GM21717 (cell line): Measurements from ENCODE around the gene BCAS3.

ENCODE experiments used
- ATAC-seq: cut with Tn5 transposase; IDR thresholded peaks from one replicate; pipeline ENCODE4 v1.9.1; 2021; ENCODE audit warnings: mild to moderate bottlenecking, moderate library complexity; ENCODE audit not compliant: unreplicated experiment

Gene BCAS3

GRCh38 chr17:61053469-61053868, 375.8 kb downstream of the BCAS3 start:
- ATAC-seq = no peak

DNA sequence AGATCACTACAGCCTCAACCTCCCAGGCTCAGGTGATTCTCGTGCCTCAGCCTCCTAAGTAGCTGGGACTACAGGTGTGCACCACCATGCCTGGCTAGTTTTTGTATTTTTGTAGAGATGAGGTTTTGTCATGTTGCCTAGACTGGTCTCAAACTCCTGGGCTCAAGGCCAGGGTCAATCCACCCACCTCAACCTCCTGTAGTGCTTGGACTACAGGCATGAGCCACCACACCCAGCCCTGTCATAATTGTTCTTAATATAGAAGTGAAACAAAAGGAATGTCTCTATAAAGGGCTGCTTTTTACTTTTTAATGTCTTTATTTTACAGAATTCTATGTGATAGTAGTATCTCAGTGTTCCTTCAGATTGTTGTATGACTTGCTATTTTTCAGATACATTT, 376.8 kb downstream of the BCAS3 start:
- ATAC-seq = no peak

GRCh38 chr17:61057257-61057656, 379.6 kb downstream of the BCAS3 start:
- ATAC-seq = no peak

DNA sequence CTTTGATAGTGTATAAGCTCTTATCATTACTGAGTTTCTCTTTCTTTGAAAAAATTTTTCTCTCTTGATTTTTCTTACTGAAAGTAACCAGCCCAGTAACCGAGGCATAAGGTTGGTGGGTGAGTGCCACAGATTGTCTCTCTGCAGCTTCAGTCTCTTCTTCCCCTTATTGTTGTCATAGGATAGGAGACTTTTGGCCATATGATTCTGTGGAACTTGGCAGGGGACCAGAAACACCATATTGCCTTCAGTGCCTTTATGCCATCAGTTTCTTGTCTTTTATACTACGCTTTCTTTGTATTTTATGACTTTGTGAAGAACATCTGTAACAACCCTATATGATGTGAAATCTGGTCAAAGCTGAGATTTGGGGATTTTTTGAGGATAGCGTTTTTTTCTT, 380.4 kb downstream of the BCAS3 start:
- no peak for ATAC-seq

GRCh38 chr17:61063528-61063927, 385.9 kb downstream of the BCAS3 start:
- ATAC-seq = no peak

GRCh38 chr17:61064087-61064951, 386.7 kb downstream of the BCAS3 start:
- peak; percentile 69 for ATAC-seq

DNA sequence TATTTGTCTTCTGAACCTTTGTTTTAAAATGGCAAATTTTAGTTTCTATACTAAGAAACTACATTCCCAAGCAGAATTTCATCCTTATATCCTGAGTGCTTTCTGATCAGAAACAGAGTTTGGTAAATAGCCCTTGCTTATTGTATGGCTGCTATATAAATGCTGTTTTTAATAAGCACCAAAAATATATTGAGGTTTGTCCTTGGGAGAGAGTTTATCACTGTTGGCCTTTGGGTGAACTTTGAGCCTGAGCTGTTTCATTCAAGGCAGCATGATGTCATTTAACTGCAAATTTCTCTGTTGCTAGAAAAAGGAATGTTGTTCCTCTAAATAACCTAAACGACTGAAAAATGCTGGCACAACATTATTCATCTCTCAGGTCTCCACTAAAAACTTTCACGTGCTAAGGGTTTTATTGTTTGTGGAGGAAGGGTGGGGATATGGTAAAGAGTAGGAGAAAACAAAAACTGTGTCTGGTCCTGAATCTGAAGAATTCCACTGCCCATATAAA, 387.7 kb downstream of the BCAS3 start:
- no peak for ATAC-seq

DNA sequence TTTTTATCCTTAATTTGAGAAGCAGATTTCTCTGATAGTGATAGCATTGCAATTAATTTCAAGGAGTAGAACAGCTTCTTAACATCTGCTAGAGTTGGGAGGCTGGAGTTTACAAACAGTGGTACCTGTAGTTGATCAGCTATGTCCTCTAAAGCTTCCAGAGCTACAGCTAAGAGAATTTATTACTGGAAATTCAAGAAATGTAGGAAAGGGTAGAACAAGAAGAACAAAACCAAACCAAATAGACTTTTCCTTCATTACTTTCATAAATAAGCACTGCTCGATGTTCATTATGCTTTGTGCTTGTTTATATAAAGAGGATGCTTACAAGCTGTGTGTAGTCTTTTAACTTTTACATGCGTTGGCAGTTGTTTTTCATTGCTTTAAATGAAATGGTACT, 388.4 kb downstream of the BCAS3 start:
- ATAC-seq = no peak

- no peak for ATAC-seq
Measured at GRCh38 chr17:61070649-61071048, 393.0 kb downstream of the BCAS3 start.

DNA sequence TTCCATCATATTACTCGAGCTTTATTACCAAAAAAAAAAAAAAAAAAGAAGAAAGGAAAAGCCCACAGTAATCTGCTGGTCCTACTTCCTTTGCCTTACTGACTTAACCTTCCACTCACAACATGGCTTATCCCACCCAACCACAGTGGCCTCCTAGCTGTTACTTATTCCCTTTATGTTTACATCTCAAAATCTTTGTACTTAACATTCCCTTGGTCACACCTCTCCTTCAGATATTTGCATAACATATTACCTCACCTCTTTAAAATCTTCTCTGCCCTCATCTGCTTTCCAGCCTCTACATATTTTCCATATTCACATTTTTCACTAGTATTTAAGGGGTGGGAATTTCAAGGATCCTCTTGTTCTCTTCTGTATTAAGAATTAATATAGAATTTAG, 395.0 kb downstream of the BCAS3 start:
- ATAC-seq = no peak

GRCh38 chr17:61073131-61073530, 395.5 kb downstream of the BCAS3 start:
- no peak for ATAC-seq

DNA sequence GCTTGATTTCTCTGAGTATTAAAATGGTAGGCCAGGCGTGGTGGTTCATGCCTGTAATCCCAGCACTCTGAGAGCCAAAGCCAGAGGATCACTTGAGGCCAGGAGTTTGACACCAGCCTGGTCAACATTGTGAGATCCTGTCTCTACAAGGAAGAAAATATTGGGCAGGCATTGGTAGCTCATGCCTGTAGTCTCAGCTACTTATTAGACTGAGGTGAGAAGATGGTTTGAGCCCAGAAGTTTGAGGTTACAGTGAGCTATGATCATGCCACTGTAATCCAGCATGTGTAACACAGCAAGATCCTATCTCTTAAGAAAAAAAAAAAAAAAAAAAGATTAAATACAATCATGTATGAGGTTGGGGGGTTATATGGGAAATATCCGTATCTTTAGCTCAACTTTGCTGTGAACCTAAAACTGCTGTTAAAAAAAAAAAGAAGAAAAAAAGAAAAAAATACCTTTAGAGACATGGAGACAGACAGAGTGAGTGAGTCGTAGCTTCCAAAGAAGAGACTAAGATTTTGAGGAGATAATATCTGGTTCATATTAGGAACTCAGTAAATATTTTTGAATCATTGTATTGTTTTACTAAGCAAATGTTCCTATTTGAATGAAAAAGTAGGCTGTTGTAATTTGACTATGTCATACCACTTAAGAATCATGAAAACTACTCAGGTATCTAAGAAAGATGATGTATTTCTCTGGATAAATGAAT, 396.3 kb downstream of the BCAS3 start:
- no peak for ATAC-seq

GRCh38 chr17:61075988-61076387, 398.3 kb downstream of the BCAS3 start:
- no peak for ATAC-seq

GRCh38 chr17:61076621-61077031, 399.0 kb downstream of the BCAS3 start:
- ATAC-seq = no peak

- no peak for ATAC-seq
Measured at GRCh38 chr17:61081959-61082358, 404.3 kb downstream of the BCAS3 start.

GRCh38 chr17:61084260-61084659, 406.6 kb downstream of the BCAS3 start:
- ATAC-seq = no peak

- ATAC-seq = no peak
Measured at GRCh38 chr17:61087024-61087423, 409.4 kb downstream of the BCAS3 start.

GRCh38 chr17:61088556-61088955, 410.9 kb downstream of the BCAS3 start:
- no peak for ATAC-seq

- no peak for ATAC-seq
Measured at GRCh38 chr17:61091096-61091495, 413.4 kb downstream of the BCAS3 start.

- ATAC-seq = no peak
Measured at GRCh38 chr17:61097781-61098180, 420.1 kb downstream of the BCAS3 start.

GRCh38 chr17:61106354-61106753, 428.7 kb downstream of the BCAS3 start:
- no peak for ATAC-seq

DNA sequence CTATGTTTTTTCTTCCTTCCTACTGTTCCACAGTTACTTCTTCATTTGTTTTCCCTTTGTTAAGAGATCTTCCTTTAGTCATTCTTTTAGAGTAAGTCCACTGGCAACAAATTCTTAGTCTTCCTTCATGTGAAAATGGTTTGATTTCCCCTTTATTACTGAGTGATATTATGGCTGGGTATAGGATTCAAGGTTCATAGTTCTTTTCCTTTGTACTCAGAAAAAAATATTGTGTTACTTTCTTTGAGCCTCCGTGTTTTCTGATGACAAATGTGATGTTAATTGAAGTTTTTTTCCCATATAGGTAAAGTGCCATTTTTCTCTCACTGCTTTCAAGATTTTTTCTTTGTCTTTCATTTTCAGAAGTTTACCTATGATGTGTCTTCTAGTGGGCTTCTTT, 438.9 kb downstream of the BCAS3 start:
- ATAC-seq = no peak
